Osteocyte (in vitro differentiated cells): ENCODE data around the gene DUSP16. TPM values are rescaled to one million over a fixed set of nuclear protein-coding genes. Genes with fewer than 3 reads are reported as not detected.

Experiments used
- DNase-seq: peaks from one replicate; pipeline ENCODE4 v3.0.0; 2021; ENCODE audit warnings: mixed read lengths; ENCODE audit not compliant: unreplicated experiment; ENCODE audit errors: extremely low spot score
- H3K27ac Mint-ChIP-seq: one replicate; pipeline ENCODE4 v1.8.0; 2021; ENCODE audit warnings: mild to moderate bottlenecking, mixed read lengths; ENCODE audit not compliant: unreplicated experiment
- H3K27me3 Mint-ChIP-seq: one replicate; pipeline ENCODE4 v1.8.0; 2021; ENCODE audit warnings: mixed read lengths; ENCODE audit not compliant: unreplicated experiment
- H3K36me3 Mint-ChIP-seq: one replicate; pipeline ENCODE4 v1.8.0; 2021; ENCODE audit warnings: mixed read lengths; ENCODE audit not compliant: unreplicated experiment
- H3K4me1 Mint-ChIP-seq: one replicate; pipeline ENCODE4 v1.8.0; 2021; ENCODE audit warnings: mixed read lengths; ENCODE audit not compliant: unreplicated experiment
- H3K4me3 Mint-ChIP-seq: one replicate; pipeline ENCODE4 v1.8.0; 2021; ENCODE audit warnings: mild to moderate bottlenecking, moderate library complexity, mixed read lengths; ENCODE audit not compliant: unreplicated experiment
- H3K9me3 Mint-ChIP-seq: one replicate; pipeline ENCODE4 v1.8.0; 2021; ENCODE audit warnings: mixed read lengths; ENCODE audit not compliant: unreplicated experiment
- CTCF ChIP-seq: fragments of 200-600 bp; sonication (generic); IDR thresholded peaks from 2 replicates; pipeline ENCODE4 v1.5.0; 2021; ENCODE audit warnings: antibody characterized with exemption, mild to moderate bottlenecking, moderate library complexity
- total RNA-seq: library from RNA; stranded (reverse); gene quantifications from 2 replicates; pipeline ENCODE4 v1.2.1, GENCODE V29; 2021

The DUSP16 gene
- total RNA-seq, 1 donor from 2014 or later = 10.3 TPM

GRCh38 chr12:12533238-12533829 is 29.3 kb downstream of the DUSP16 start:
- no peaks in the 10 kb centered on the region for H3K9me3 Mint-ChIP-seq
- peaks cover 6% of the 10 kb centered on the region for H3K4me1 Mint-ChIP-seq
- H3K4me3 Mint-ChIP-seq = no peak overlapping the region
- TF ChIP-seq CTCF = no peak
- no peak overlapping the region for H3K27ac Mint-ChIP-seq
- H3K36me3 Mint-ChIP-seq = peaks cover 6% of the 10 kb centered on the region
- no peaks in the 10 kb centered on the region for H3K27me3 Mint-ChIP-seq
- DNase-seq = no peak

DNA sequence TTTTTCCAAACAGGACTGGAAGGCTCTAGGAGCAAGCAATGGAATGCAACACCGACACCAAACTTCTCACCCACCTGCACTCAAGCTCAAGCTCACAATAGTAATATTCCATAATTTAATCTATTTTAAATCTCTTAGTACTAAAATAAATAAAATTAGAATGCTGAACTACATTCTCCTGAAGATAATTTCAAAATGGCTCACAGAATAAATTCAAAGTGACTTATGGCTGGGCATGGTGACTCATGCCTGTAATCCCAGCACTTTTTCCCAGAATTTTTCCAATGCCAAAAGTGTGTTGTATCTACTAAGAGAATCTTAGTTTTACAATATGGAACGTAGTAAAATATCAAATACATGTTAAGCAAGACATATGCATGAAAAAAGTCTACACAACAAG is 31.5 kb downstream of the DUSP16 start:
- H3K9me3 Mint-ChIP-seq = no peaks in the 10 kb centered on the region
- H3K36me3 Mint-ChIP-seq = peaks cover 6% of the 10 kb centered on the region
- TF ChIP-seq CTCF = no peak
- H3K4me3 Mint-ChIP-seq = no peak overlapping the region
- no peak for DNase-seq
- no peak overlapping the region for H3K27ac Mint-ChIP-seq
- peaks cover 6% of the 10 kb centered on the region for H3K4me1 Mint-ChIP-seq
- H3K27me3 Mint-ChIP-seq = no peaks in the 10 kb centered on the region

DNA sequence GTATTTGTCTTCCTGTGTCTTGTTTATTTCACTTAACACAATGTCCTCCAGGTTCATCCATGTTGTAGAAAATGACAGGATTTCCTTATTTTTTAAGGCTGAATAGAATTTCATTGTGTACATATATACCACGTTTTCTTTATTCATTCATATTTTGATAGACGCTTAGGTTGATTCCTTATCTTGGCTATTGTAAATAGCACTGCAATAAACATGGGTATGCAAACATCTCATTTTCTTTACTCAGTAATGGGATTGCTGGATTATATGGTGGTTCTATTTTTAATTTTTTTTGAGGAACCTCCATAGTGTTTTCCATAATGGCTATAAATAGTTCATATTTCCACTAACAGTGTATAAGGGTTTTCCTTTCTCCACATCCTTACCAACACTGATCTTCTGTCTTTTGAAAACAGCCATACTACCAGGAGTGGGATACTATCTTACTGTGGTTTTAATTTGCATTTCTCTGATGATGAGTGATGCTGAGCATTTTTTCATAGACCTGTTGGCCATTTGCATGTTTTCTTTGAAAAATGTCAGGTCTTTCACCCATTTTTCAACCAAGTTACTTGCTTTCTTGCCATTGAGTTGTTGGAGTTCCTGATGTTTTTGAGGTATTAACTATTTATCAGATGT is 32.8 kb downstream of the DUSP16 start:
- peaks cover 6% of the 10 kb centered on the region for H3K4me1 Mint-ChIP-seq
- TF ChIP-seq CTCF = no peak
- no peak overlapping the region for H3K27ac Mint-ChIP-seq

GRCh38 chr12:12528361-12529270 is 34.0 kb downstream of the DUSP16 start:
- no peaks in the 10 kb centered on the region for H3K9me3 Mint-ChIP-seq
- H3K4me1 Mint-ChIP-seq = peaks cover 5% of the 10 kb centered on the region
- no peak for TF ChIP-seq CTCF
- no peak overlapping the region for H3K27ac Mint-ChIP-seq
- H3K27me3 Mint-ChIP-seq = no peaks in the 10 kb centered on the region
- DNase-seq = no peak
- peaks cover 8% of the 10 kb centered on the region for H3K36me3 Mint-ChIP-seq
- H3K4me3 Mint-ChIP-seq = no peak overlapping the region

More for the DNA sequence above, 32.8 kb downstream of the DUSP16 start:
- Mint-ChIP-seq H3K9me3 (no peaks in the 10 kb centered on the region), H3K36me3 (peaks cover 6% of the 10 kb centered on the region), H3K27me3 (no peaks in the 10 kb centered on the region), H3K4me3 (no peak overlapping the region)
- no peak for DNase-seq

- TF ChIP-seq CTCF = no peak
- H3K27ac Mint-ChIP-seq = no peak overlapping the region
- H3K4me3 Mint-ChIP-seq = no peak overlapping the region
- no peaks in the 10 kb centered on the region for H3K4me1 Mint-ChIP-seq
- DNase-seq = no peak
- H3K36me3 Mint-ChIP-seq = peaks cover 8% of the 10 kb centered on the region
- no peaks in the 10 kb centered on the region for H3K27me3 Mint-ChIP-seq
- no peaks in the 10 kb centered on the region for H3K9me3 Mint-ChIP-seq
These were observed 34.8 kb downstream of the DUSP16 start for GRCh38 chr12:12527820-12528296.
